Activated CD4-positive, alpha-beta T cell treated with anti-CD3 and anti-CD28 coated beads, Interleukin-2, amount 50 U/mL, for 16 hours (primary cell): ENCODE data around the gene PRCD.
"Not testable (repeated sequence)": the region's sequence is repeated elsewhere in the genome, so short reads cannot be mapped to it uniquely, and the experiment has no call there.

ENCODE experiments used
- DNase-seq: peaks from one replicate; pipeline ENCODE4 v3.0.0-alpha.2; 2020

Gene PRCD

GRCh38 chr17:76528528-76529223, 11.2 kb upstream of the PRCD start:
- no peak for DNase-seq

GRCh38 chr17:76529224-76530094, 10.4 kb upstream of the PRCD start:
- DNase-seq: no peak

GRCh38 chr17:76530095-76530723, 9.6 kb upstream of the PRCD start:
- DNase-seq: no peak

GRCh38 chr17:76530811-76531485, 8.9 kb upstream of the PRCD start:
- no peak for DNase-seq

- DNase-seq: no peak
These were observed 8.3 kb upstream of the PRCD start for GRCh38 chr17:76531486-76532038.

- no peak for DNase-seq
These were observed 7.7 kb upstream of the PRCD start for GRCh38 chr17:76532072-76532651.

GRCh38 chr17:76533640-76534359, 6.0 kb upstream of the PRCD start:
- not testable (repeated sequence) for DNase-seq

- DNase-seq: no peak
These were observed 4.8 kb upstream of the PRCD start for GRCh38 chr17:76534831-76535732.

- DNase-seq: no peak
These were observed 3.9 kb upstream of the PRCD start for GRCh38 chr17:76535788-76536510.

GRCh38 chr17:76536511-76537287, 3.1 kb upstream of the PRCD start:
- DNase-seq: no peak

GRCh38 chr17:76537288-76537577, 2.6 kb upstream of the PRCD start:
- no peak for DNase-seq

- DNase-seq: no peak
These were observed 2.1 kb upstream of the PRCD start, which contains the start of gene CYGB for GRCh38 chr17:76537578-76538280. CYGB (minus strand) TSS chr17:76537709; CDS start chr17:76537542, 167 bp downstream.

- DNase-seq: no peak
These were observed 1.4 kb upstream of the PRCD start for GRCh38 chr17:76538281-76538931.

- DNase-seq: no peak
These were observed 788 bp upstream of the PRCD start for GRCh38 chr17:76538941-76539570.

GRCh38 chr17:76540381-76541300, 797 bp downstream of the PRCD start:
- DNase-seq: peak; percentile 24

- DNase-seq: no peak
These were observed 2.1 kb downstream of the PRCD start for GRCh38 chr17:76541739-76542454.
